Activated T-helper 1 cell treated with anti-CD3 and anti-CD28 coated beads, Interleukin-12 subunit alpha, Interleukin-12 subunit beta, Interleukin-2, Interleukin-4 antibody, amounts not matched to agents 30 ng/mL and 10 ng/mL and 1 ng/mL, durations not matched to agents 14 hours and 24 hours and 36 hours (primary cell): ENCODE data around the gene HK1. TPM values are rescaled to one million over a fixed set of nuclear protein-coding genes. Genes with fewer than 3 reads are reported as not detected.
"Not testable (repeated sequence)": the region's sequence is repeated elsewhere in the genome, so short reads cannot be mapped to it uniquely, and the experiment has no call there.

Experiments used
- DNase-seq: peaks from one replicate; pipeline ENCODE4 v3.0.0; 2021; ENCODE audit warnings: low spot score
- H3K27ac Mint-ChIP-seq: one replicate; pipeline ENCODE4 v1.8.0; 2021; ENCODE audit warnings: mild to moderate bottlenecking, mixed read lengths
- H3K27me3 Mint-ChIP-seq: one replicate; pipeline ENCODE4 v1.8.0; 2022; ENCODE audit warnings: mild to moderate bottlenecking, moderate library complexity, mixed read lengths; ENCODE audit not compliant: insufficient read depth
- H3K36me3 Mint-ChIP-seq: one replicate; pipeline ENCODE4 v1.8.0; 2021; ENCODE audit warnings: low read depth, mixed read lengths
- H3K4me1 Mint-ChIP-seq: one replicate; pipeline ENCODE4 v1.8.0; 2021; ENCODE audit warnings: low read depth, mixed read lengths
- H3K4me3 Mint-ChIP-seq: one replicate; pipeline ENCODE4 v1.8.0; 2021; ENCODE audit warnings: mild to moderate bottlenecking, moderate library complexity, mixed read lengths
- H3K9me3 Mint-ChIP-seq: one replicate; pipeline ENCODE4 v1.8.0; 2021; ENCODE audit warnings: mixed read lengths
- intact Hi-C: fragments of 100-400 bp; cut with micrococcal nuclease; formaldehyde crosslinking; loops from one replicate; pipeline ENCODE4 v1.15.1; 2024
- total RNA-seq: library from RNA; stranded (reverse); gene quantifications from 2 replicates; pipeline ENCODE4 v1.2.3, GENCODE V29; 2022

Gene HK1
- total RNA-seq, 1 donor from 2014 or later: 161 TPM

GRCh38 chr10:69265521-69265920, 12.8 kb upstream of the HK1 start:
- Mint-ChIP-seq H3K4me1 (peaks cover 22% of the 10 kb centered on the region), H3K36me3 (peaks cover 2% of the 10 kb centered on the region), H3K27me3 (peaks cover 12% of the 10 kb centered on the region), H3K27ac (no peak overlapping the region), H3K9me3 (no peaks in the 10 kb centered on the region), H3K4me3 (no peak overlapping the region)
- no peak for DNase-seq
- intact Hi-C loops: no loop called here

GRCh38 chr10:69268761-69269416, 9.4 kb upstream of the HK1 start:
- no peak overlapping the region for H3K4me3 Mint-ChIP-seq
- H3K27me3 Mint-ChIP-seq: peaks cover 15% of the 10 kb centered on the region
- DNase-seq: no peak
- H3K27ac Mint-ChIP-seq: no peak overlapping the region
- peaks cover 11% of the 10 kb centered on the region for H3K4me1 Mint-ChIP-seq
- H3K9me3 Mint-ChIP-seq: no peaks in the 10 kb centered on the region
- H3K36me3 Mint-ChIP-seq: no peaks in the 10 kb centered on the region
- intact Hi-C loops: no loop called here

- Mint-ChIP-seq H3K4me1 (peaks cover 11% of the 10 kb centered on the region), H3K27ac (no peak overlapping the region), H3K36me3 (no peaks in the 10 kb centered on the region), H3K9me3 (no peaks in the 10 kb centered on the region), H3K27me3 (peaks cover 17% of the 10 kb centered on the region), H3K4me3 (no peak overlapping the region)
- intact Hi-C loops: no loop called here
- no peak for DNase-seq
Observed at GRCh38 chr10:69269761-69270160, 8.5 kb upstream of the HK1 start.

- no peaks in the 10 kb centered on the region for H3K36me3 Mint-ChIP-seq
- H3K9me3 Mint-ChIP-seq: no peaks in the 10 kb centered on the region
- H3K4me1 Mint-ChIP-seq: peaks cover 11% of the 10 kb centered on the region
- DNase-seq: no peak
- no peak overlapping the region for H3K4me3 Mint-ChIP-seq
- intact Hi-C loops: no loop called here
- H3K27me3 Mint-ChIP-seq: peaks cover 17% of the 10 kb centered on the region
- no peak overlapping the region for H3K27ac Mint-ChIP-seq
Observed at GRCh38 chr10:69270990-69271389, 7.3 kb upstream of the HK1 start.

- H3K9me3 Mint-ChIP-seq: no peaks in the 10 kb centered on the region
- DNase-seq: no peak
- H3K27me3 Mint-ChIP-seq: peaks cover 10% of the 10 kb centered on the region
- H3K4me3 Mint-ChIP-seq: no peak overlapping the region
- intact Hi-C loops: no loop called here
- peaks cover 11% of the 10 kb centered on the region for H3K4me1 Mint-ChIP-seq
- no peaks in the 10 kb centered on the region for H3K36me3 Mint-ChIP-seq
- no peak overlapping the region for H3K27ac Mint-ChIP-seq
Observed at GRCh38 chr10:69272624-69273023, 5.7 kb upstream of the HK1 start.

- Mint-ChIP-seq H3K36me3 (no peaks in the 10 kb centered on the region), H3K27ac (no peak overlapping the region), H3K9me3 (no peaks in the 10 kb centered on the region), H3K4me1 (peaks cover 11% of the 10 kb centered on the region), H3K27me3 (peaks cover 13% of the 10 kb centered on the region), H3K4me3 (no peak overlapping the region)
- intact Hi-C loops: no loop called here
- no peak for DNase-seq
Observed at GRCh38 chr10:69275444-69275843, 2.9 kb upstream of the HK1 start.

GRCh38 chr10:69276503-69276902, 1.8 kb upstream of the HK1 start:
- no peaks in the 10 kb centered on the region for H3K9me3 Mint-ChIP-seq
- no peaks in the 10 kb centered on the region for H3K36me3 Mint-ChIP-seq
- DNase-seq: no peak
- H3K27ac Mint-ChIP-seq: no peak overlapping the region
- H3K4me1 Mint-ChIP-seq: peaks cover 5% of the 10 kb centered on the region
- peaks cover 14% of the 10 kb centered on the region for H3K27me3 Mint-ChIP-seq
- intact Hi-C loops: no loop called here
- no peak overlapping the region for H3K4me3 Mint-ChIP-seq

- no peaks in the 10 kb centered on the region for H3K4me1 Mint-ChIP-seq
- no peak for DNase-seq
Observed at GRCh38 chr10:69279110-69279509, 814 bp downstream of the HK1 start.

GRCh38 chr10:69281507-69282413, 3.5 kb downstream of the HK1 start:
- peaks cover 13% of the 10 kb centered on the region for H3K27me3 Mint-ChIP-seq
- no peak overlapping the region for H3K4me3 Mint-ChIP-seq
- no peak for DNase-seq
- intact Hi-C loops: no loop called here
- H3K4me1 Mint-ChIP-seq: no peaks in the 10 kb centered on the region
- H3K27ac Mint-ChIP-seq: no peak overlapping the region
- H3K36me3 Mint-ChIP-seq: no peaks in the 10 kb centered on the region
- no peaks in the 10 kb centered on the region for H3K9me3 Mint-ChIP-seq

More at GRCh38 chr10:69279110-69279509, 814 bp downstream of the HK1 start:
- no peaks in the 10 kb centered on the region for H3K36me3 Mint-ChIP-seq
- intact Hi-C loops: no loop called here
- no peak overlapping the region for H3K27ac Mint-ChIP-seq
- H3K9me3 Mint-ChIP-seq: no peaks in the 10 kb centered on the region
- peaks cover 10% of the 10 kb centered on the region for H3K27me3 Mint-ChIP-seq
- H3K4me3 Mint-ChIP-seq: no peak overlapping the region

- H3K4me1 Mint-ChIP-seq, H3K27ac Mint-ChIP-seq, H3K4me3 Mint-ChIP-seq, H3K36me3 Mint-ChIP-seq, intact Hi-C loops, DNase-seq, H3K9me3 Mint-ChIP-seq: not testable (repeated sequence)
- H3K27me3 Mint-ChIP-seq: peaks cover 15% of the 10 kb centered on the region
Observed at GRCh38 chr10:69284402-69284801, 6.1 kb downstream of the HK1 start.

GRCh38 chr10:69285699-69286098, 7.4 kb downstream of the HK1 start:
- Mint-ChIP-seq H3K9me3 (no peaks in the 10 kb centered on the region), H3K27ac (no peak overlapping the region), H3K4me1 (no peaks in the 10 kb centered on the region), H3K4me3 (no peak overlapping the region), H3K27me3 (peaks cover 7% of the 10 kb centered on the region), H3K36me3 (no peaks in the 10 kb centered on the region)
- intact Hi-C loops: loop anchor here (5.0 kb wide), 1 partner anchor 48 kb away; no protein-coding TSS in a partner anchor
- DNase-seq: no peak

- no peak for DNase-seq
- no peak overlapping the region for H3K27ac Mint-ChIP-seq
- H3K4me1 Mint-ChIP-seq: no peaks in the 10 kb centered on the region
- H3K27me3 Mint-ChIP-seq: peaks cover 10% of the 10 kb centered on the region
- no peaks in the 10 kb centered on the region for H3K9me3 Mint-ChIP-seq
- H3K4me3 Mint-ChIP-seq: no peak overlapping the region
- intact Hi-C loops: loop anchor here (5.0 kb wide), 1 partner anchor 50 kb away; no protein-coding TSS in a partner anchor
- H3K36me3 Mint-ChIP-seq: no peaks in the 10 kb centered on the region
Observed at GRCh38 chr10:69287181-69287580, 8.9 kb downstream of the HK1 start.

- no peak for DNase-seq
- Mint-ChIP-seq H3K4me1 (no peaks in the 10 kb centered on the region), H3K27ac (no peak overlapping the region), H3K36me3 (no peaks in the 10 kb centered on the region), H3K4me3 (no peak overlapping the region), H3K9me3 (no peaks in the 10 kb centered on the region), H3K27me3 (peaks cover 22% of the 10 kb centered on the region)
- intact Hi-C loops: no loop called here
Observed at GRCh38 chr10:69290993-69291392, 12.7 kb downstream of the HK1 start.
